ENCODE data around the gene CCDC85C.

GRCh38 chr14:99627100-99627499 is 23.1 kb upstream of the CCDC85C start:
- TF ChIP-seq FOXA1 (IDR thresholded peaks at IDR 0.05) = no peak
- TF ChIP-seq FOXK2 (IDR thresholded peaks at IDR 0.05) = no peak
- no peak for TF ChIP-seq SUZ12 (IDR thresholded peaks at IDR 0.05)
- TF ChIP-seq L3MBTL2 (conservative IDR thresholded peaks at IDR 0.05) = no peak
- TF ChIP-seq TARDBP (IDR thresholded peaks at IDR 0.05) = no peak
- no peak for TF ChIP-seq SP1 (IDR thresholded peaks at IDR 0.05)
- no peak for TF ChIP-seq LEF1 (IDR thresholded peaks at IDR 0.05; ENCODE audit: borderline replicate concordance)
- no peak for TF ChIP-seq FOXM1 (IDR thresholded peaks at IDR 0.05; ENCODE audit: borderline replicate concordance)
- no peak for TF ChIP-seq BHLHE40 (IDR thresholded peaks at IDR 0.05; ENCODE audit: borderline replicate concordance)
- no peak for TF ChIP-seq ELF4 (IDR thresholded peaks at IDR 0.05)
- no peak for TF ChIP-seq ZNF384 (IDR thresholded peaks at IDR 0.05)
- no peak for TF ChIP-seq CTBP1 (IDR thresholded peaks at IDR 0.05; ENCODE audit: borderline replicate concordance)

All from HEK293T (cell line).